Duodenal mucosa (tissue), 2 donors: ENCODE results near the gene HELZ.

ENCODE experiments used
- H3K27ac ChIP-seq: one replicate; pipeline ENCODE4 v1.7.0; 2013; ENCODE audit warnings: low read depth, low read length
- H3K27me3 ChIP-seq, 2 donors: one replicate each; pipeline ENCODE4 v1.7.0; 2013; ENCODE audit warnings: low read length in 2 of 2, control low read depth in 1 of 2; ENCODE audit not compliant: insufficient read depth in 2 of 2, control insufficient read depth in 1 of 2
- H3K36me3 ChIP-seq, 2 donors: one replicate each; pipeline ENCODE4 v1.7.0; 2013; ENCODE audit warnings: low read length in 2 of 2, control low read depth in 1 of 2; ENCODE audit not compliant: insufficient read depth in 2 of 2, control insufficient read depth in 1 of 2
- H3K4me1 ChIP-seq, 2 donors: one replicate each; pipeline ENCODE4 v1.7.0; 2013; ENCODE audit warnings: low read length in 2 of 2, control low read depth in 1 of 2; ENCODE audit not compliant: insufficient read depth in 2 of 2, control insufficient read depth in 1 of 2
- H3K4me3 ChIP-seq, 2 donors: one replicate each; pipeline ENCODE4 v1.7.0; 2013; ENCODE audit warnings: low read length in 2 of 2, low read depth in 1 of 2
- H3K9ac ChIP-seq, 2 donors: one replicate each; pipeline ENCODE4 v1.7.0; 2013; ENCODE audit warnings: low read length in 2 of 2, low read depth in 1 of 2
- H3K9me3 ChIP-seq, 2 donors: one replicate each; pipeline ENCODE4 v1.7.0; 2013; ENCODE audit warnings: low read length in 2 of 2, control low read depth in 1 of 2; ENCODE audit not compliant: control insufficient read depth in 1 of 2

Gene HELZ

GRCh38 chr17:67247416-67247900 lies 2.5 kb upstream of the HELZ start:
- no peak overlapping the region for H3K4me3 ChIP-seq
- no peaks in the 10 kb centered on the region for H3K36me3 ChIP-seq
- no peak overlapping the region for H3K9ac ChIP-seq
- no peaks in the 10 kb centered on the region for H3K9me3 ChIP-seq
- peaks cover 18 to 24% of the 10 kb centered on the region in 2 donors for H3K4me1 ChIP-seq
- H3K27me3 ChIP-seq: no peaks in the 10 kb centered on the region
- no peak overlapping the region for H3K27ac ChIP-seq

- peak overlapping the region; percentile 64 to 92 for H3K9ac ChIP-seq
- H3K27ac ChIP-seq: peak overlapping the region; percentile 73
- peak overlapping the region; percentile 74 to 82 for H3K4me3 ChIP-seq
These were observed 1.8 kb upstream of the HELZ start for GRCh38 chr17:67246653-67247415.

DNA sequence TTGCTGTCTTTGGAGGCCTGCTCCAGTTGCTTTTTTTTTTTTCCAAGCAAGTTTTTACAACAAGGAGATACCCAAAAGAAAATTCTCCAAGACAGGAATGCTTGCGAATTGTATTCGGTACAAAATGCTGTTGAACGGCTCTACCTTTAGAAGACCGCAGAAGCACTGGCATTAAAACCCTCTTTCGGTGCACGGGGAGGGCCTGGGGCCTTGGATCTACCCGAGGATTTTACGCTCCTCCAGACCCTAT lies 1.3 kb upstream of the HELZ start:
- Histone ChIP-seq H3K4me3 (peak overlapping the region; percentile 74 to 82), H3K9ac (peak overlapping the region; percentile 64 to 92), H3K36me3 (peaks cover 0 to 5% of the 10 kb centered on the region in 2 donors), H3K9me3 (no peaks in the 10 kb centered on the region), H3K27me3 (no peaks in the 10 kb centered on the region), H3K27ac (peak overlapping the region; percentile 73), H3K4me1 (peaks cover 18 to 29% of the 10 kb centered on the region in 2 donors)

More at GRCh38 chr17:67246653-67247415, 1.8 kb upstream of the HELZ start:
- no peaks in the 10 kb centered on the region for H3K9me3 ChIP-seq
- peaks cover 0 to 1% of the 10 kb centered on the region in 2 donors for H3K36me3 ChIP-seq
- H3K4me1 ChIP-seq: peaks cover 18 to 25% of the 10 kb centered on the region in 2 donors
- H3K27me3 ChIP-seq: no peaks in the 10 kb centered on the region

GRCh38 chr17:67245694-67246402 lies 852 bp upstream of the HELZ start:
- Histone ChIP-seq H3K27ac (peak overlapping the region; percentile 73), H3K9ac (peak overlapping the region; percentile 85 to 92)

DNA sequence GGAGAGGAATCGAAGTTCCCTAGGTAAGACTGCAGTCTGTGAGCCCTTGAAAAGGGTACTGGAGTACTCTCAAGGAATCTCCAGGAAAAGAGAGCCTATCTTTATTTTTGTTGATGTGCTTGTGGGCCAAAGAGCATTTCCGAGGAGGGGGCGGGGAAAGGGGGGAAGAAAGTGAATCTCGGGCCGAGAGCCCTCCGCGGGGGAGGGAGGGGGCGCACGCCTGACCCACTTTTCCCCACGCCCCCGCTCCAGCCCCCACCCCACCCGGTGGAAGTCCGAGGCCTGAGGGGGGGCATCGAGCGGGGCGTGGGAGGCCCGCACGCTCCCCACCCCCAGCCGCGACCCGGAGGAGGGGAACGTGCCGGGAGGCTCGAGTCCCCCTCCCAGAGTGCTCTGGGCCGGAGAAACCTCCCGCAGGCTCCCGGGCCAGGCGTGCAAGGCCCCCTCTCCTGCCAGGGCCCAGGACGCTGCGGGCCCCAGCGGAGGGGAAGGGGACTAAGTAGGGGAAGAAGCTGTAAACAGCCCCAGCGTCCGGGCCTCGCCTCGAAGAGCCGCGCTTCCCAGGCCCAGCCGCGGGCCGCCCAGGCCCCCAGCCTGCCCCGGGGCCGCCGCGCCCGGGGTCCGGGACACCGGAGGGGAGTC lies 444 bp downstream of the HELZ start:
- Histone ChIP-seq H3K9ac (peak overlapping the region; percentile 81 to 92), H3K27me3 (no peaks in the 10 kb centered on the region), H3K27ac (peak overlapping the region; percentile 42), H3K4me1 (peaks cover 28 to 43% of the 10 kb centered on the region in 2 donors), H3K9me3 (no peaks in the 10 kb centered on the region), H3K36me3 (peaks cover 0 to 5% of the 10 kb centered on the region in 2 donors), H3K4me3 (peak overlapping the region; percentile 74 to 82)

More at GRCh38 chr17:67245694-67246402, 852 bp upstream of the HELZ start:
- no peaks in the 10 kb centered on the region for H3K27me3 ChIP-seq
- H3K9me3 ChIP-seq: no peaks in the 10 kb centered on the region
- H3K4me1 ChIP-seq: peaks cover 18 to 33% of the 10 kb centered on the region in 2 donors
- H3K4me3 ChIP-seq: peak overlapping the region; percentile 74 to 82
- H3K36me3 ChIP-seq: peaks cover 0 to 5% of the 10 kb centered on the region in 2 donors

GRCh38 chr17:67243284-67243683 lies 1.7 kb downstream of the HELZ start:
- Histone ChIP-seq H3K27ac (no peak overlapping the region), H3K4me3 (peak overlapping the region in 1 of 2 donors; percentile 74)

DNA sequence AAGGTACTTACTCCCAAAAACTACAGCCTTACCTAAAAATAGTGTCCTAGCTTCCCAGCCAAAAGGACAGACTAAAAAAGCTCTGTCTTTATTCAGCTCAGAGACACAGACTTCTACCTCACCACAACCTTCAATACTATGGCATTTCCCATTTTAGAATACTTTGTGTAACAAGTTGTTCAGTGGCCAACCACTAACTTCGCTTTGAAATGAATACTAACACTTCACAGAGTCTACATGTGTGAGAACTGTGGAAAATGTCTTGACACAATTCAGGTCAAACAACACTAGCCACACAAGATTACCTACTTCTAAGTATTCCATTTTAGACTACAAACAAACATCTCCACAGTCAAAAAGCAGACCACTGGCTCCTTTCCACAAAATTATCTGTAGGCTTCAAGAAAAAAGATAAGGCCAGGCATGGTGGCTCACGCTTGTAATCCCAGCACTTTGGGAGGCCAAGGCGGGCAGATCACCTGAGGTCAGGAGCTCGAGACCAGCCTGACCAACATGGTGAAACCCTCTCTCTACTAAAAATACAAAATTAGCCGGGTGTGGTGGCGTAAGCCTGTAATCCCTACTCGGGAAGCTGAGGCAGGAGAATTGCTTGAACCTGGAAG lies 3.2 kb downstream of the HELZ start:
- Histone ChIP-seq H3K4me3 (no peak overlapping the region), H3K9me3 (no peaks in the 10 kb centered on the region), H3K27me3 (no peaks in the 10 kb centered on the region), H3K4me1 (peaks cover 23 to 36% of the 10 kb centered on the region in 2 donors), H3K36me3 (peaks cover 7 to 22% of the 10 kb centered on the region in 2 donors), H3K27ac (no peak overlapping the region), H3K9ac (no peak overlapping the region)

More at GRCh38 chr17:67243284-67243683, 1.7 kb downstream of the HELZ start:
- Histone ChIP-seq H3K4me1 (peaks cover 30 to 43% of the 10 kb centered on the region in 2 donors), H3K9me3 (no peaks in the 10 kb centered on the region), H3K36me3 (peaks cover 7 to 13% of the 10 kb centered on the region in 2 donors), H3K27me3 (no peaks in the 10 kb centered on the region), H3K9ac (no peak overlapping the region)

- H3K36me3 ChIP-seq: peaks cover 11 to 35% of the 10 kb centered on the region in 2 donors
- no peak overlapping the region for H3K9ac ChIP-seq
- H3K27me3 ChIP-seq: no peaks in the 10 kb centered on the region
- H3K9me3 ChIP-seq: no peaks in the 10 kb centered on the region
- no peak overlapping the region for H3K27ac ChIP-seq
- no peak overlapping the region for H3K4me3 ChIP-seq
- H3K4me1 ChIP-seq: peaks cover 19 to 31% of the 10 kb centered on the region in 2 donors
These were observed 5.4 kb downstream of the HELZ start for GRCh38 chr17:67239597-67239996.

DNA sequence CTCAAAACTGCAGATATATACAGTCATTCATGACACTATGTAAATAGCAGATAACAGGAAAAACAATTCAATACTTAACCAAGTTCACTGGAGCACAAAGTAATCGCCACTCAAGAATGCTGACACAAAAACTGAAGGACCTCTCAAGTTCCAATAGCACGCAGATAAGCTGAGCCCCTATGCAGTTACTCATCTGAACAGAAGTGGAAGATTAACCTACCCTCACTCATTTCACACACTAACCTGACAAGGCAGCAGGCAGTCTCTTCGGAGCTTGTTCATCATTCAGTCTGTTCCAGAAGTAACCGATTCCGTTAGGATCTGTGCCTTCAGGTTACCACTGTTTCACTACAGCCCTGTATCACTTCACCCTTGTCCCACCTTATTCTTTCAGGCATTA lies 6.0 kb downstream of the HELZ start:
- Histone ChIP-seq H3K36me3 (peaks cover 11 to 39% of the 10 kb centered on the region in 2 donors), H3K27me3 (no peaks in the 10 kb centered on the region), H3K27ac (no peak overlapping the region), H3K9ac (no peak overlapping the region), H3K9me3 (no peaks in the 10 kb centered on the region), H3K4me3 (no peak overlapping the region), H3K4me1 (peaks cover 19 to 30% of the 10 kb centered on the region in 2 donors)
